Measurements from ENCODE around the gene IL4I1.

IL4I1 gene

DNA sequence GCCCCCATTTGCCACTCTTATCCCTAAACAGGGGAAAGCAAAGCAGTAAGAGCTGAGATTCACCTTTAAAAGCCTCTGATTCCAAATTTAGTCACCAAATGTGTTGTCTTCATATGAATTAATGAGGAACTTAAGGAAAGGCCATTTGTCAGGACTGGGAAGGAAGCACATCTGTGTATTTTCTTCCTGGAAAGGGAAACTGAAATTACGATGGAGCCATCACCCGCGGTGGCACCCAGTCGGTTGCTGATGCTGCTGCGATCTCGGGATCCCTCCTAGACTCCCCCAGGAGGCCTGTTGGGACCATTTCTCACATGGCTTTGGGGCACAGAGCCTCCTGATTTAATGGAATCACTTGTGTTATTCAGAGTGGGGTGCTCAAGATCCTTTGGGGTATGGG, 7.4 kb upstream of the IL4I1 start:
- no peak for DNase-seq (ENCODE audit: extremely low spot score)
- ChIA-PET CTCF (interaction anchor here (1.1 to 1.3 kb wide), 2 partner anchors 9 to 11 kb away, joined by 3 to 4 read pairs; no protein-coding TSS in a partner anchor), POLR2A (no interaction called here)
- TF ChIP-seq CTCF (IDR thresholded peaks at IDR 0.05; ENCODE audit: control extremely low read depth, extremely low read depth, low read depth, missing control alignments): no peak

DNA sequence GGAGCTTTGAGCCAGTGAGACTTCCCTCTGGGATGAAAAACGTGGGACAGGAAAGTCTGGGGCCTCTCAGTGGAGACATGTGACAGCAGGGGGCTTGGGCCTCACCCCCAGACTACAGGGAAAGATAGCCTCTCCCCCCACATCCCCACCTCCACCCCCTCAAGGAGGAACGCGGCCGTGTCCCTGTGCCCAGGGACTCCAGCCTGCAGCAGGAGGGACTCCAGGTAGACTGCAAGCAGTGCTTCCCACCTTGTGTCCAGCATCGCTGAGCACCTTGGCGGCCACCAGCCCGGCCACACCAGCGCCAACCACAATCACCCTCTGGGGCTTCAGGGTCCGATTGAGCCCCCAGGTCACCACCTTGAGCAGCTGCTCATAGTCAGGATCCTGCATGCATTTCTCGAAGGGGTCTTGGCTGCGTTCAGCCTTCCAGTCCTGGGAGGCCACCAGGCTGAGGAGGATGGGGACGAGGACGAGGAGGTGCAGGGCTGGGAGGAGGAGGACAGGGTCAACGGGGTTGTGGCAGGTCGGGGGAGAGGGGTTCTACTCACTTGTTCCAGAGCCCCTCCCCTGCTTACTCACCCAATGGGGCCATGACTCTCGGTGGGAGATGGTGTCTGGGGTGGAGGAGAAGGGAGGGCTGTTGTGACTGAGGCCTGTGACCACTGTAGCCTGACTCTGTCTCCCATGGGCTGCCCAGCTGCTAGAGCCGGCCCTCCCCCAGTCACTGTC, 955 bp downstream of the IL4I1 start:
- DNase-seq (ENCODE audit: extremely low spot score): peak; percentile 48
- CTCF ChIA-PET: interaction anchor here (0.7 to 3.1 kb wide), 4 partner anchors 14 to 32 kb away, joined by 3 to 15 read pairs (median 4); no protein-coding TSS in a partner anchor
- POLR2A ChIA-PET: interaction anchor here (1.2 kb wide), 1 partner anchor 14 kb away, joined by 4 read pairs; no protein-coding TSS in a partner anchor
- no peak for TF ChIP-seq CTCF (IDR thresholded peaks at IDR 0.05; ENCODE audit: control extremely low read depth, extremely low read depth, low read depth, missing control alignments)

- ChIA-PET CTCF (interaction anchor here (0.7 to 3.1 kb wide), 6 partner anchors 11 to 33 kb away, joined by 3 to 15 read pairs (median 4); no protein-coding TSS in a partner anchor), POLR2A (interaction anchor here (0.6 to 1.9 kb wide), 5 partner anchors 11 to 220 kb away, joined by 3 to 5 read pairs (median 3); no protein-coding TSS in a partner anchor)
- DNase-seq (ENCODE audit: extremely low spot score): peak; percentile 58
- TF ChIP-seq CTCF (IDR thresholded peaks at IDR 0.05; ENCODE audit: control extremely low read depth, extremely low read depth, low read depth, missing control alignments): no peak
Measured at GRCh38 chr19:49894879-49895565, 1.7 kb downstream of the IL4I1 start.

DNA sequence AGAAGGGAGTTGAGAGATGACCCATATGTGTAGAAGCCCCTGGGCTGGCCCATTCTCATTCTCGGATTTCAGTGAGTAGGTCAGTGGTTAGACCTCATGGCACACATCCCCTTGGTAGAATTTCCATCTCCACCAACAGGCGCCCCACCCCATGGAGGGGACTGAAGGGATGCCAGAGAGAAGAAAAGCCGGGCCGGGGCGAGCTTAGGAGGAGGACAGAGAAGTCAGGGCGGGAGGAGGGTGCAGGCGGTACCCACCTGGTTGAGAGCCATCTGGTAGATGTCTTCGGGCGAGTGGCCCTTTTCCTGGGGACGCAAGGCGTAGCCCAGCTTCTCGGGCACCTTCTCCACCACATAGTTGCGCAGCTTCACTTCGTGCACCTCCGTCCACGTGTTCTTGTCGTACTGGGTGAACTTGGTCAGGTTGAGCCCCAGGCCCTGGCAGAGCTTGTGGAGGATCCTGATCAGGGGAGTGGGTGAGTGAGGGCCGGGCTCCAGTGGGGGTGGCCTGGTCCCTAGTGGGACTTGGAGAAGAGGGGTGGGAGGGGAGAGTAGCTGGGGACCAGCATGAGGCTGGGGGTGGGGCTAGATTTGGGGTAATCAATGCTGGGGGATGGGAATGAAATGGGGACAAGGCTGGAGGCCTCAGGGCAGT, 2.5 kb downstream of the IL4I1 start:
- ChIA-PET CTCF (interaction anchor here (0.9 to 3.1 kb wide), 6 partner anchors 10 to 213 kb away, joined by 3 to 15 read pairs (median 4); no protein-coding TSS in a partner anchor), POLR2A (interaction anchor here (0.6 to 1.9 kb wide), 7 partner anchors 10 to 219 kb away, joined by 3 to 5 read pairs (median 3); no protein-coding TSS in a partner anchor)
- no peak for DNase-seq (ENCODE audit: extremely low spot score)
- TF ChIP-seq CTCF (IDR thresholded peaks at IDR 0.05; ENCODE audit: control extremely low read depth, extremely low read depth, low read depth, missing control alignments): no peak

DNA sequence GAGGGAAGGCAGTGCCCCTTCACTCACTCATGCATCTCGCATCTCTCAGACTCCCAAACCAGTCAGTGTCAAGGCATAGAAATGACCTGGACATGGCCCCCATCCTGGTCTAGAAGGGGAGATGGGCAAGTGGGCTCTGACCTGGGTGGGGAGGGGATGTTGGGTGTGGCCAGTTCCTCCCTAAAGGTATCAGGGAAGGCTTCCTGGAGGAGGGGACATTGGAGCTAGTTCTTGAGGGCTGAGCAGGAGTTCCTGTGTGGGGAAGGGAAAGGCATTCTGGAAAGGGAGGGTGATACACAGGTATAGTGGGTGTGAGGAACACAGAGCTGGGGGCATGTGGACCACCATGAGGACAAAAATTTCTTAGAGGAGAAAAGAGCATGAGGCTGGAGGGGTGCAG, 4.0 kb downstream of the IL4I1 start:
- no peak for TF ChIP-seq CTCF (IDR thresholded peaks at IDR 0.05; ENCODE audit: control extremely low read depth, extremely low read depth, low read depth, missing control alignments)
- no peak for DNase-seq (ENCODE audit: extremely low spot score)
- ChIA-PET CTCF (interaction anchor here (3.1 kb wide), 1 partner anchor 20 kb away, joined by 15 read pairs; no protein-coding TSS in a partner anchor), POLR2A (interaction anchor here (1.5 kb wide), 1 partner anchor 19 kb away, joined by 3 read pairs; no protein-coding TSS in a partner anchor)

DNA sequence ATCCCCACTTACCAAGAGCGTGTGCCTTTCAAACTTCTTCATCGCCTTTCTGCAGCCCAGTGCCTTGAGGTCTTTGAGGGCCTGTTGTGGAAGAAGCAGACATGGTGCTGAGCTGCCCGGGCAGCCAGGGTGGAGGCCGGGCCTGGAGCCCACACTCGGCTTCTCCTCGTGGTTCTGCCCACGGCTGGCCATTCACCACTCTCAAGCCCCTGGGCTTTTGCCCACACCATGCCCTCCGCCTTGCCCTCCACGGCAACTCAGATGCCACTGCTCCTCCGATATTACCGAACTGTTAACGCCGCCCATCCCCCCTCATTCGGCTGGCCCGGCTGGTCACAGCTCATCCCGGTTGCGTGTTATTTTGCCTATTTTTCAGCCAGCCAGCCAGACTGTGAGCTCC, 5.3 kb downstream of the IL4I1 start:
- TF ChIP-seq CTCF (IDR thresholded peaks at IDR 0.05; ENCODE audit: control extremely low read depth, extremely low read depth, low read depth, missing control alignments): no peak
- no peak for DNase-seq (ENCODE audit: extremely low spot score)
- CTCF ChIA-PET: interaction anchor here (0.9 to 2.0 kb wide), 4 partner anchors 14 to 37 kb away, joined by 3 to 7 read pairs (median 4); no protein-coding TSS in a partner anchor
- POLR2A ChIA-PET: interaction anchor here (0.6 to 1.9 kb wide), 5 partner anchors 20 to 955 kb away, joined by 3 to 8 read pairs (median 4); partner anchors contain the start of gene NUP62
